ENCODE data around the gene TGM3. TPM values are rescaled to one million over a fixed set of nuclear protein-coding genes. Genes with fewer than 3 reads are reported as not detected.

The TGM3 gene
- total RNA-seq, 1 experiment from 2014 or later, result not detected

DNA sequence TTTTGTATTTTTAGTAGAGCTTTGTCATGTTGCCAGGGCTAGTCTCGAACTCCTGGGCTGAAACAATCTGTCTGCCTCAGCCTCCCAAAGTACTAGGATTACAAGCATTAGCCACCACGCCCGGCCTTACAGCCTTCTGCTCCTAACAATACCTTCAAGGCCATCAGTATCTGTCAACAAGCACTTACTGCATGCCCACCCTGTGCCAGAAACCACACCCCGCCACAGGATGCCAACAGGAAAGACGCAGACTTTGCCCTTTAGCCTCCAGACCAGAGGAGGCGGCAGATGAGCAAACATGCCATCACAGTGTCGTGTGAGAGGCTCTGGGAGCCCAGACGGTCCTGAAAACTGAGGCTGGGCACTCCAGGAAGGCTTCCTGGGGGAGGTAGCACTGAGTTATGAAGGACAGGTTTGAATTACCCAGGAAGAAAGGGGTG is 34.7 kb upstream of the TGM3 start (continued):
- TF ChIP-seq, protein P1, sequence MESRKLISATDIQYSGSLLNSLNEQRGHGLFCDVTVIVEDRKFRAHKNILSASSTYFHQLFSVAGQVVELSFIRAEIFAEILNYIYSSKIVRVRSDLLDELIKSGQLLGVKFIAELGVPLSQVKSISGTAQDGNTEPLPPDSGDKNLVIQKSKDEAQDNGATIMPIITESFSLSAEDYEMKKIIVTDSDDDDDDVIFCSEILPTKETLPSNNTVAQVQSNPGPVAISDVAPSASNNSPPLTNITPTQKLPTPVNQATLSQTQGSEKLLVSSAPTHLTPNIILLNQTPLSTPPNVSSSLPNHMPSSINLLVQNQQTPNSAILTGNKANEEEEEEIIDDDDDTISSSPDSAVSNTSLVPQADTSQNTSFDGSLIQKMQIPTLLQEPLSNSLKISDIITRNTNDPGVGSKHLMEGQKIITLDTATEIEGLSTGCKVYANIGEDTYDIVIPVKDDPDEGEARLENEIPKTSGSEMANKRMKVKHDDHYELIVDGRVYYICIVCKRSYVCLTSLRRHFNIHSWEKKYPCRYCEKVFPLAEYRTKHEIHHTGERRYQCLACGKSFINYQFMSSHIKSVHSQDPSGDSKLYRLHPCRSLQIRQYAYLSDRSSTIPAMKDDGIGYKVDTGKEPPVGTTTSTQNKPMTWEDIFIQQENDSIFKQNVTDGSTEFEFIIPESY (IDR thresholded peaks at IDR 0.05; ENCODE audit: extremely low read depth, insufficient replicate concordance, low read length), result no peak
- TF ChIP-seq EZH2phosphoT487 (IDR thresholded peaks at IDR 0.05; ENCODE audit: borderline replicate concordance) (no peak), JUND (IDR thresholded peaks at IDR 0.05) (no peak)
- TF ChIP-seq, protein P2, sequence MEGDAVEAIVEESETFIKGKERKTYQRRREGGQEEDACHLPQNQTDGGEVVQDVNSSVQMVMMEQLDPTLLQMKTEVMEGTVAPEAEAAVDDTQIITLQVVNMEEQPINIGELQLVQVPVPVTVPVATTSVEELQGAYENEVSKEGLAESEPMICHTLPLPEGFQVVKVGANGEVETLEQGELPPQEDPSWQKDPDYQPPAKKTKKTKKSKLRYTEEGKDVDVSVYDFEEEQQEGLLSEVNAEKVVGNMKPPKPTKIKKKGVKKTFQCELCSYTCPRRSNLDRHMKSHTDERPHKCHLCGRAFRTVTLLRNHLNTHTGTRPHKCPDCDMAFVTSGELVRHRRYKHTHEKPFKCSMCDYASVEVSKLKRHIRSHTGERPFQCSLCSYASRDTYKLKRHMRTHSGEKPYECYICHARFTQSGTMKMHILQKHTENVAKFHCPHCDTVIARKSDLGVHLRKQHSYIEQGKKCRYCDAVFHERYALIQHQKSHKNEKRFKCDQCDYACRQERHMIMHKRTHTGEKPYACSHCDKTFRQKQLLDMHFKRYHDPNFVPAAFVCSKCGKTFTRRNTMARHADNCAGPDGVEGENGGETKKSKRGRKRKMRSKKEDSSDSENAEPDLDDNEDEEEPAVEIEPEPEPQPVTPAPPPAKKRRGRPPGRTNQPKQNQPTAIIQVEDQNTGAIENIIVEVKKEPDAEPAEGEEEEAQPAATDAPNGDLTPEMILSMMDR (IDR thresholded peaks at IDR 0.05 in 2 of 3, conservative IDR thresholded peaks at IDR 0.05 in 1 of 3; ENCODE audit: borderline replicate concordance in 1 of 3, insufficient read depth in 1 of 3, low read depth in 2 of 3, low read length in 2 of 3), result no peak

DNA sequence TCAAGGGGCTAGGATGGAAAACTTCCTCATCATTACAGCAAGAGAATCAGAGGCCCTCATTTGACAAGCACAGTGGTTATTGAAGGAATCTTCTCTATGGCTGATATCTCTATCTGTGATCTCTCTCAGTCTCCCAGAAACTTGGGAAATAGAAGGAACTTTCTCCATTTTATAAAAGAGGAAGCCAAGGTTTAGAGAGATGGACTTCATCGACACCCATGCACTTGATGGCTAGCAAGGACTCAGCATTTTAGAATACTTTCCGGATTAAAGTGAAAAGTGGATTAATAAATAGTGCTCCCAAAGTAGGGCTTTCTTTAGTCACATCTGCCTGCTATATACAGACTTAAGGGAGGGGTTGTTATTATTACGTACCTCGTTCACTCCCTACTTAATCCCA is 34.2 kb upstream of the TGM3 start:
- BruUV-seq (replicated peaks), result no TSS peak
- Histone ChIP-seq H3K4me2 (ENCODE audit: low read length) (no peak overlapping the region), H4K20me1 (ENCODE audit: insufficient read depth) (no peaks in the 10 kb centered on the region), H3K27ac (ENCODE audit: low read depth, low read length) (no peak overlapping the region), H3K9me2 (ENCODE audit: insufficient read depth) (no peaks in the 10 kb centered on the region; the same call in 1 of the 2 replicates), H3K9me3 (ENCODE audit: control insufficient read depth in 1 of 2, insufficient read depth in 1 of 2, low read depth in 1 of 2, low read length in 2 of 2) (no peaks in the 10 kb centered on the region), H3K4me3 (replicated peaks in 1 of 2; ENCODE audit: low read depth in 1 of 2, low read length in 2 of 2) (no peak overlapping the region), H3K9ac (ENCODE audit: low read length) (no peak overlapping the region), H3K79me2 (ENCODE audit: insufficient read depth, low read length) (no peaks in the 10 kb centered on the region), H3K36me3 (ENCODE audit: control insufficient read depth in 1 of 2, insufficient read depth in 2 of 2, low read length in 2 of 2) (no peaks in the 10 kb centered on the region), H3K27me3 (ENCODE audit: insufficient read depth, low read length) (no peaks in the 10 kb centered on the region), H3K4me1 (ENCODE audit: control insufficient read depth in 1 of 2, insufficient read depth in 2 of 2, low read length in 2 of 2) (peaks cover 2 to 7% of the 10 kb centered on the region in 2 experiments; a peak in 3 of 4 replicates), H2AFZ (ENCODE audit: low read depth, low read length, poor library complexity, severe bottlenecking) (no peak overlapping the region)
- ChIA-PET POLR2A (no interaction called here), RAD21 (ENCODE audit: low non-redundant PET in 1 of 2, low total read pairs in 2 of 2, uncharacterized antibody in 2 of 2, unreplicated experiment in 2 of 2) (no interaction called here), CTCF (no interaction called here)
- ATAC-seq, result no peak
- DNase-seq (ENCODE audit: low read depth, low spot score), result no peak
- intact Hi-C loops (cut with micrococcal nuclease), result no loop called here
- TF ChIP-seq SP1 (IDR thresholded peaks at IDR 0.05; ENCODE audit: low read depth) (no peak), JUND (IDR thresholded peaks at IDR 0.05) (no peak)
- TF ChIP-seq, protein P3, sequence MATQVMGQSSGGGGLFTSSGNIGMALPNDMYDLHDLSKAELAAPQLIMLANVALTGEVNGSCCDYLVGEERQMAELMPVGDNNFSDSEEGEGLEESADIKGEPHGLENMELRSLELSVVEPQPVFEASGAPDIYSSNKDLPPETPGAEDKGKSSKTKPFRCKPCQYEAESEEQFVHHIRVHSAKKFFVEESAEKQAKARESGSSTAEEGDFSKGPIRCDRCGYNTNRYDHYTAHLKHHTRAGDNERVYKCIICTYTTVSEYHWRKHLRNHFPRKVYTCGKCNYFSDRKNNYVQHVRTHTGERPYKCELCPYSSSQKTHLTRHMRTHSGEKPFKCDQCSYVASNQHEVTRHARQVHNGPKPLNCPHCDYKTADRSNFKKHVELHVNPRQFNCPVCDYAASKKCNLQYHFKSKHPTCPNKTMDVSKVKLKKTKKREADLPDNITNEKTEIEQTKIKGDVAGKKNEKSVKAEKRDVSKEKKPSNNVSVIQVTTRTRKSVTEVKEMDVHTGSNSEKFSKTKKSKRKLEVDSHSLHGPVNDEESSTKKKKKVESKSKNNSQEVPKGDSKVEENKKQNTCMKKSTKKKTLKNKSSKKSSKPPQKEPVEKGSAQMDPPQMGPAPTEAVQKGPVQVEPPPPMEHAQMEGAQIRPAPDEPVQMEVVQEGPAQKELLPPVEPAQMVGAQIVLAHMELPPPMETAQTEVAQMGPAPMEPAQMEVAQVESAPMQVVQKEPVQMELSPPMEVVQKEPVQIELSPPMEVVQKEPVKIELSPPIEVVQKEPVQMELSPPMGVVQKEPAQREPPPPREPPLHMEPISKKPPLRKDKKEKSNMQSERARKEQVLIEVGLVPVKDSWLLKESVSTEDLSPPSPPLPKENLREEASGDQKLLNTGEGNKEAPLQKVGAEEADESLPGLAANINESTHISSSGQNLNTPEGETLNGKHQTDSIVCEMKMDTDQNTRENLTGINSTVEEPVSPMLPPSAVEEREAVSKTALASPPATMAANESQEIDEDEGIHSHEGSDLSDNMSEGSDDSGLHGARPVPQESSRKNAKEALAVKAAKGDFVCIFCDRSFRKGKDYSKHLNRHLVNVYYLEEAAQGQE (IDR thresholded peaks at IDR 0.05; ENCODE audit: low read depth), result no peak

Measured in HCT116 (cell line).